Osteocyte (in vitro differentiated cells): ENCODE data around the gene LYST. TPM values are rescaled to one million over a fixed set of nuclear protein-coding genes. Genes with fewer than 3 reads are reported as not detected.

Source experiments
- DNase-seq: peaks from one replicate; pipeline ENCODE4 v3.0.0; 2021; ENCODE audit warnings: mixed read lengths; ENCODE audit not compliant: unreplicated experiment; ENCODE audit errors: extremely low spot score
- H3K27ac Mint-ChIP-seq: one replicate; pipeline ENCODE4 v1.8.0; 2021; ENCODE audit warnings: mild to moderate bottlenecking, mixed read lengths; ENCODE audit not compliant: unreplicated experiment
- H3K27me3 Mint-ChIP-seq: one replicate; pipeline ENCODE4 v1.8.0; 2021; ENCODE audit warnings: mixed read lengths; ENCODE audit not compliant: unreplicated experiment
- H3K36me3 Mint-ChIP-seq: one replicate; pipeline ENCODE4 v1.8.0; 2021; ENCODE audit warnings: mixed read lengths; ENCODE audit not compliant: unreplicated experiment
- H3K4me1 Mint-ChIP-seq: one replicate; pipeline ENCODE4 v1.8.0; 2021; ENCODE audit warnings: mixed read lengths; ENCODE audit not compliant: unreplicated experiment
- H3K4me3 Mint-ChIP-seq: one replicate; pipeline ENCODE4 v1.8.0; 2021; ENCODE audit warnings: mild to moderate bottlenecking, moderate library complexity, mixed read lengths; ENCODE audit not compliant: unreplicated experiment
- H3K9me3 Mint-ChIP-seq: one replicate; pipeline ENCODE4 v1.8.0; 2021; ENCODE audit warnings: mixed read lengths; ENCODE audit not compliant: unreplicated experiment
- total RNA-seq: library from RNA; stranded (reverse); gene quantifications from 2 replicates; pipeline ENCODE4 v1.2.1, GENCODE V29; 2021
- TF ChIP-seq, protein P1 (sequence below): fragments of 200-600 bp; sonication (generic); IDR thresholded peaks from 2 replicates; pipeline ENCODE4 v1.5.0; 2021; ENCODE audit warnings: antibody characterized with exemption, mild to moderate bottlenecking, moderate library complexity

LYST gene
- total RNA-seq, 1 donor from 2014 or later: 21.7 TPM

DNA sequence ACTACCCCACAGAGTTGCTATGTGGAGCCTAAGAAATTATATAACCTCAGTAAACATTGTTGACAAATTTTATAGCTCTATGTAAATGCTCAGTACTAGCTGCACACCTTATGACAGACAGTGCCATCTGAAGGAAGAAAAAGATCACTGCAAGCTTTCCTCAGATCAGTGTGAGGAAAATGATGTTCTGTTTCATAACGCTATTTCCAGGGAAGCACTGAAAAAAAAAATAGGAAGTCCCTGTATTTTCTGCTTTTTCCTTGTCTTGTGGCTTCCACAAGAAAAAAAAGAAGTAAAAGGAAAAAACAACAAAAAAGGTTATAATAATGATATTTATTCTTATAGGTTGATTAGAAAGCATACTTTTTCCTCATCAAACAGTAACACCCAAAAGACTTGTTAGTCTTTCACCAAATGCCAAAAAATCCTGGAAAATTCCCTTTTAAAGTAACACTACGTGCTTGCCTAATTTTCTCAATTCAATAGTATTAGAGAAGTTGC, 23.2 kb downstream of the LYST start:
- no peak for DNase-seq
- peaks cover 4% of the 10 kb centered on the region for H3K36me3 Mint-ChIP-seq
- TF ChIP-seq, protein P1, sequence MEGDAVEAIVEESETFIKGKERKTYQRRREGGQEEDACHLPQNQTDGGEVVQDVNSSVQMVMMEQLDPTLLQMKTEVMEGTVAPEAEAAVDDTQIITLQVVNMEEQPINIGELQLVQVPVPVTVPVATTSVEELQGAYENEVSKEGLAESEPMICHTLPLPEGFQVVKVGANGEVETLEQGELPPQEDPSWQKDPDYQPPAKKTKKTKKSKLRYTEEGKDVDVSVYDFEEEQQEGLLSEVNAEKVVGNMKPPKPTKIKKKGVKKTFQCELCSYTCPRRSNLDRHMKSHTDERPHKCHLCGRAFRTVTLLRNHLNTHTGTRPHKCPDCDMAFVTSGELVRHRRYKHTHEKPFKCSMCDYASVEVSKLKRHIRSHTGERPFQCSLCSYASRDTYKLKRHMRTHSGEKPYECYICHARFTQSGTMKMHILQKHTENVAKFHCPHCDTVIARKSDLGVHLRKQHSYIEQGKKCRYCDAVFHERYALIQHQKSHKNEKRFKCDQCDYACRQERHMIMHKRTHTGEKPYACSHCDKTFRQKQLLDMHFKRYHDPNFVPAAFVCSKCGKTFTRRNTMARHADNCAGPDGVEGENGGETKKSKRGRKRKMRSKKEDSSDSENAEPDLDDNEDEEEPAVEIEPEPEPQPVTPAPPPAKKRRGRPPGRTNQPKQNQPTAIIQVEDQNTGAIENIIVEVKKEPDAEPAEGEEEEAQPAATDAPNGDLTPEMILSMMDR: peak; percentile 64
- H3K4me1 Mint-ChIP-seq: peaks cover 5% of the 10 kb centered on the region
- H3K9me3 Mint-ChIP-seq: peaks cover 15% of the 10 kb centered on the region
- no peak overlapping the region for H3K4me3 Mint-ChIP-seq
- H3K27me3 Mint-ChIP-seq: no peaks in the 10 kb centered on the region
- H3K27ac Mint-ChIP-seq: no peak overlapping the region

DNA sequence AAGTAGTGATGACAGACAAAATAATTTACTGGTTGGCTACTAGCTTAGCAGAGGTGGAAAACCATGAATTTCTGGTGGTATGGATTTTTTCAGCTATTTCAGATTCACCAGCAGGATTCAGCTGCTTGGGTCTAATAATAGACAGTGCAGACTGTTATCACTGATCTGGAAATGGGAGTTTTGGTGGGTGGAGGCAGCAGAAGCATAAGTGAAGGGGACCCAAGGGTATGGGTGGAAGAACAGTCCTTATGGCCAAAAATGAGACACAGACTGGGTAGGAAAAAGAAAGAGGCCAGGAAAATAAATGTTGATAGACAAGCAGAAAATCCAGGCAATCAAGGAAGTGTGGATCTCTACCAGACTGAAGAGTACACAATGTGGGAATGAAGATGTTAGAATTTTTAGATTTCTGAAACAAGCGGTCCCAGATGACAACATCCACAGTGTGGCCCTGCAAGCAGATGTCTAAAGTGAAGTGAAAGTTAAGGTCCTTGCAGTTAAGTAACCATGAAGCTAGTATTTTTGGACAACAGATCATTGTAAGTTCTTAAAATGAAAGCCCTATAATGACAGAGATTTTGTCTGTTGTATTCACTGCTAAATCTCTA, 24.7 kb downstream of the LYST start:
- H3K27me3 Mint-ChIP-seq: no peaks in the 10 kb centered on the region
- H3K27ac Mint-ChIP-seq: no peak overlapping the region

DNA sequence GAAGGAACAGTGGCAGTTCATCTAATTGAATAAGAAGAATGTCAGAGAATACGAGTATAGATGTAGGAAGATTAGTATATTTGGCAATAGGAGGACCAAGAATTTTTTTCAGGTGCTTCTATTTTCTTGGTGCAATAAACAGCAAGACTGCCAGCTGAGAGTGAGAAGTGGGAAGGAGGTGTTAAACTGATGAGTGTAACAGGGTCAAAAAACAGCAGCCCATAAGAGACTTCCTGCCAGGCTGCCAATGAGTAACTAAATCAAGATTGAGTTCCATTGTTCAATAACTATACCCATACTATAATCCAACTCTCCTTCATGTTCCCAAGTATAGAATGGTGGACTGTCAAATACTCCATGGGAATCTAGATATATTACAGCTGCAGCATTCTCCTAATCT, 28.7 kb downstream of the LYST start:
- Mint-ChIP-seq H3K4me3 (no peak overlapping the region), H3K36me3 (no peaks in the 10 kb centered on the region), H3K4me1 (no peaks in the 10 kb centered on the region), H3K27me3 (no peaks in the 10 kb centered on the region), H3K9me3 (no peaks in the 10 kb centered on the region), H3K27ac (no peak overlapping the region)
- DNase-seq: no peak
- TF ChIP-seq, protein P1: no peak

More for the DNA sequence above, 24.7 kb downstream of the LYST start:
- no peak for DNase-seq
- H3K4me1 Mint-ChIP-seq: peaks cover 5% of the 10 kb centered on the region
- peaks cover 4% of the 10 kb centered on the region for H3K36me3 Mint-ChIP-seq
- no peak overlapping the region for H3K4me3 Mint-ChIP-seq
- TF ChIP-seq, protein P1: no peak
- H3K9me3 Mint-ChIP-seq: peaks cover 11% of the 10 kb centered on the region

DNA sequence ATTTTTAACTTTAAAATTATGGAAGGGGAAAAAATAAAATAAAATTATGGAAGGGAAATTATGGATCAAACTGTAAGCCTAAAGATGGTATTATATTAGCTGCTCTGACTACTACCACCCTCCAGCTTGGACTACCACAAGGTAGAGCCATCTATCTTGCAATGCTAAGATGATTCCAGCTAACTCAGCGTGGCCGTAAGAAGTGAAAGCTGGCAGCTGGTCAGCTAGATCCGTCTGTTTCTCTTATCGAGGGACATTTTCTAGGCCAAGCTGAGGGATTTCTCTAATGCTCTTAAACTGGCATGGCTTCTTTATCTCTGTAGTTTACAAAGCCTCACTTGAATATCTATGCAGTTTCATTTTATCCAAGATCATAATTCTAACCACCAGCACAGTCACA, 31.5 kb downstream of the LYST start:
- Mint-ChIP-seq H3K27me3 (no peaks in the 10 kb centered on the region), H3K4me3 (no peak overlapping the region), H3K36me3 (peaks cover 3% of the 10 kb centered on the region), H3K27ac (no peak overlapping the region), H3K9me3 (no peaks in the 10 kb centered on the region), H3K4me1 (peaks cover 7% of the 10 kb centered on the region)
- DNase-seq: no peak
- TF ChIP-seq, protein P1: no peak

DNA sequence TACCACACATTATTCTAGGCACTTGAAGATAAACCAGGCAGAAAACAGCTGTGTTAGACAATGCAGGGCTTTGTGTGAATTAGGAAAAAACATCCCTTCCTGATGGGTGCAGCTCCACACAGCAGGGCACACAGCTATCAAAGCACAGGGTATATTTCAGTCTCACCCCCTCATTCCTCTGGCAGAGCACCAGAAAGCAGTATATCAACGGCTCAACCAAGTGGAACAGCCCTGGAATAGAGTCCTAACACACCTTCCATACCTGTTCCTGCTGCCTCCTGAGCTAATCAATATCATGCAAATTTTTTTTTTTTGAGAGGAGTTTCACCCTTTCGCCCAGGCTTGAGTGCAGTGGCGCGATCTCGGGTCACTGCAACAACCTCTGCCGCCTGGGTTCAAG, 32.1 kb downstream of the LYST start:
- TF ChIP-seq, protein P1: no peak
- no peak for DNase-seq
- Mint-ChIP-seq H3K4me3 (no peak overlapping the region), H3K27ac (no peak overlapping the region), H3K4me1 (peaks cover 7% of the 10 kb centered on the region), H3K9me3 (no peaks in the 10 kb centered on the region), H3K27me3 (no peaks in the 10 kb centered on the region), H3K36me3 (peaks cover 7% of the 10 kb centered on the region)
